Stimulated activated CD4-positive, alpha-beta T cell treated with anti-CD3 and anti-CD28 coated beads, Interleukin-2, amount 100 ng/mL, for 48 hours (primary cell): ENCODE results near the gene UGT1A8.
"Not testable (repeated sequence)": the region's sequence is repeated elsewhere in the genome, so short reads cannot be mapped to it uniquely, and the experiment has no call there.

Experiments used
- DNase-seq, 2 donors: peaks; one replicate each; pipeline ENCODE4 v3.0.0-alpha.2; 2020

UGT1A8 gene

GRCh38 chr2:233617476-233617875 is at the start of gene UGT1A8:
UGT1A8 (plus strand) TSS chr2:233617633; CDS start chr2:233617708, 75 bp downstream.
- not testable (repeated sequence) for DNase-seq

- DNase-seq, result no peak
These were observed 46.4 kb upstream of the UGT1A8 start for GRCh38 chr2:233571001-233571400.

- no peak for DNase-seq
These were observed 46.0 kb upstream of the UGT1A8 start for GRCh38 chr2:233571462-233571861.

GRCh38 chr2:233572468-233572867 is 45.0 kb upstream of the UGT1A8 start:
- DNase-seq, result no peak

- DNase-seq, result not testable (repeated sequence)
These were observed 40.1 kb upstream of the UGT1A8 start for GRCh38 chr2:233577341-233577740.

- not testable (repeated sequence) for DNase-seq
These were observed 34.0 kb upstream of the UGT1A8 start for GRCh38 chr2:233583217-233583965.

- DNase-seq, result no peak
These were observed 33.2 kb upstream of the UGT1A8 start for GRCh38 chr2:233584210-233584609.

GRCh38 chr2:233588400-233588799 is 29.0 kb upstream of the UGT1A8 start:
- DNase-seq, result no peak

GRCh38 chr2:233592706-233593105 is 24.7 kb upstream of the UGT1A8 start:
- DNase-seq, result not testable (repeated sequence)

GRCh38 chr2:233593201-233593600 is 24.2 kb upstream of the UGT1A8 start:
- DNase-seq, result no peak

GRCh38 chr2:233597522-233597921 is 19.9 kb upstream of the UGT1A8 start:
- DNase-seq, result no peak

- DNase-seq, result no peak
These were observed 18.5 kb upstream of the UGT1A8 start for GRCh38 chr2:233598952-233599351.

GRCh38 chr2:233600386-233600785 is 17.0 kb upstream of the UGT1A8 start:
- DNase-seq, result no peak

GRCh38 chr2:233602076-233602475 is 15.4 kb upstream of the UGT1A8 start:
- no peak for DNase-seq

GRCh38 chr2:233603520-233603919 is 13.9 kb upstream of the UGT1A8 start:
- no peak for DNase-seq

- DNase-seq, result no peak
These were observed 12.6 kb upstream of the UGT1A8 start for GRCh38 chr2:233604826-233605225.

- no peak for DNase-seq
These were observed 11.8 kb upstream of the UGT1A8 start for GRCh38 chr2:233605680-233606079.

GRCh38 chr2:233611284-233611683 is 6.1 kb upstream of the UGT1A8 start:
- no peak for DNase-seq

- no peak for DNase-seq
These were observed 2.8 kb downstream of the UGT1A8 start for GRCh38 chr2:233620204-233620603.

- DNase-seq, result not testable (repeated sequence)
These were observed 4.4 kb downstream of the UGT1A8 start for GRCh38 chr2:233621863-233622262.

GRCh38 chr2:233627331-233628025 is 10.0 kb downstream of the UGT1A8 start:
- no peak for DNase-seq

GRCh38 chr2:233636306-233636705 is 18.9 kb downstream of the UGT1A8 start, which contains the start of gene UGT1A10:
UGT1A10 (plus strand) TSS chr2:233636448; CDS start chr2:233636523, 75 bp downstream.
- not testable (repeated sequence) for DNase-seq

- no peak for DNase-seq
These were observed 21.4 kb downstream of the UGT1A8 start for GRCh38 chr2:233638836-233639235.

GRCh38 chr2:233639860-233640259 is 22.4 kb downstream of the UGT1A8 start:
- no peak for DNase-seq
